HEK293T (cell line): ENCODE results near the gene ALPL.

Experiments
- CTCF ChIA-PET: fragments of 350-600 bp; formaldehyde crosslinking; extraction: SDS; loops from one replicate; lab custom pipeline; 2021; ENCODE audit warnings: antibody characterized with exemption, inconsistent platforms; lab: Yijun Ruan, JAX
- POLR2A ChIA-PET: fragments of 350-600 bp; formaldehyde crosslinking; extraction: SDS; loops from one replicate; lab custom pipeline; 2020; ENCODE audit warnings: antibody characterized with exemption, inconsistent platforms; lab: Yijun Ruan, JAX
- DNase-seq: peaks from one replicate; pipeline ENCODE4 v3.0.0; 2012; ENCODE audit warnings: mixed read lengths; ENCODE audit errors: extremely low spot score
- ARNT ChIP-seq: fragments of 450-650 bp; IDR thresholded peaks from 2 replicates; pipeline ENCODE4 v1.6.1; 2017; ENCODE audit warnings: mild to moderate bottlenecking
- BHLHE40 ChIP-seq: fragments of 450-650 bp; IDR thresholded peaks from 2 replicates; pipeline ENCODE4 v1.6.1; 2016; ENCODE audit warnings: mild to moderate bottlenecking, moderate library complexity, borderline replicate concordance
- CTBP1 ChIP-seq: fragments of 450-650 bp; IDR thresholded peaks from 2 replicates; pipeline ENCODE4 v1.6.1; 2016; ENCODE audit warnings: borderline replicate concordance
- ELF4 ChIP-seq: fragments of 450-650 bp; IDR thresholded peaks from 2 replicates; pipeline ENCODE4 v1.6.1; 2017; ENCODE audit warnings: antibody characterized with exemption
- FOXA1 ChIP-seq: fragments of 450-650 bp; IDR thresholded peaks from 2 replicates; pipeline ENCODE4 v1.6.1; 2016; ENCODE audit warnings: mild to moderate bottlenecking
- FOXK2 ChIP-seq: fragments of 450-650 bp; IDR thresholded peaks from 2 replicates; pipeline ENCODE4 v1.6.1; 2016; ENCODE audit warnings: mild to moderate bottlenecking
- FOXM1 ChIP-seq: fragments of 450-650 bp; IDR thresholded peaks from 2 replicates; pipeline ENCODE4 v1.6.1; 2017; ENCODE audit warnings: mild to moderate bottlenecking, borderline replicate concordance
- HDGF ChIP-seq: fragments of 450-650 bp; IDR thresholded peaks from 2 replicates; pipeline ENCODE4 v1.6.1; 2017; ENCODE audit warnings: antibody characterized with exemption, borderline replicate concordance
- L3MBTL2 ChIP-seq: fragments of 450-650 bp; conservative IDR thresholded peaks from 2 replicates; pipeline ENCODE4 v1.6.1; 2016; ENCODE audit warnings: mild to moderate bottlenecking
- LEF1 ChIP-seq: fragments of 450-650 bp; IDR thresholded peaks from 2 replicates; pipeline ENCODE4 v1.6.1; 2017; ENCODE audit warnings: mild to moderate bottlenecking, borderline replicate concordance
- NFRKB ChIP-seq: fragments of 450-650 bp; IDR thresholded peaks from 2 replicates; pipeline ENCODE4 v1.6.1; 2016; ENCODE audit warnings: mild to moderate bottlenecking, moderate library complexity
- PKNOX1 ChIP-seq: fragments of 450-650 bp; IDR thresholded peaks from 2 replicates; pipeline ENCODE4 v1.6.1; 2016
- SP1 ChIP-seq: fragments of 450-650 bp; IDR thresholded peaks from 2 replicates; pipeline ENCODE4 v1.6.1; 2017
- SUZ12 ChIP-seq: fragments of 450-650 bp; IDR thresholded peaks from 2 replicates; pipeline ENCODE4 v1.6.1; 2016; ENCODE audit warnings: mild to moderate bottlenecking
- TARDBP ChIP-seq: fragments of 450-650 bp; IDR thresholded peaks from 2 replicates; pipeline ENCODE4 v1.6.1; 2016
- ZNF384 ChIP-seq: fragments of 450-650 bp; IDR thresholded peaks from 2 replicates; pipeline ENCODE4 v1.6.1; 2016

The ALPL gene

GRCh38 chr1:21550097-21550496 is 40.9 kb downstream of the ALPL start:
- TF ChIP-seq BHLHE40, result no peak
- no peak for TF ChIP-seq TARDBP
- TF ChIP-seq L3MBTL2, result no peak
- no peak for TF ChIP-seq FOXK2
- TF ChIP-seq HDGF, result no peak
- TF ChIP-seq ZNF384, result no peak
- no peak for TF ChIP-seq SUZ12
- TF ChIP-seq CTBP1, result no peak
- no peak for TF ChIP-seq FOXM1
- no peak for TF ChIP-seq ARNT
- no peak for TF ChIP-seq PKNOX1
- TF ChIP-seq NFRKB, result no peak
- no peak for TF ChIP-seq ELF4
- no peak for TF ChIP-seq FOXA1
- CTCF ChIA-PET, result no interaction called here
- POLR2A ChIA-PET, result no interaction called here
- DNase-seq, result no peak

GRCh38 chr1:21550866-21551475 is 41.7 kb downstream of the ALPL start:
- ChIA-PET CTCF (no interaction called here), POLR2A (no interaction called here)
- TF ChIP-seq BHLHE40 (no peak), PKNOX1 (no peak), ZNF384 (no peak), SUZ12 (no peak), LEF1 (no peak), HDGF (no peak), NFRKB (no peak)
- no peak for DNase-seq

- CTCF ChIA-PET, result no interaction called here
- no peak for TF ChIP-seq L3MBTL2
- no peak for TF ChIP-seq FOXM1
- TF ChIP-seq LEF1, result no peak
- no peak for TF ChIP-seq BHLHE40
- TF ChIP-seq SUZ12, result no peak
- no peak for TF ChIP-seq HDGF
- no peak for TF ChIP-seq FOXK2
- TF ChIP-seq TARDBP, result no peak
- no peak for TF ChIP-seq CTBP1
- TF ChIP-seq ZNF384, result no peak
- TF ChIP-seq ARNT, result no peak
- no peak for TF ChIP-seq ELF4
- TF ChIP-seq SP1, result no peak
- TF ChIP-seq FOXA1, result no peak
- TF ChIP-seq NFRKB, result no peak
- TF ChIP-seq PKNOX1, result no peak
- no peak for DNase-seq
- POLR2A ChIA-PET, result no interaction called here
These were observed 43.5 kb downstream of the ALPL start for GRCh38 chr1:21552715-21553114.

- DNase-seq, result no peak
- CTCF ChIA-PET, result no interaction called here
- TF ChIP-seq ZNF384 (no peak), LEF1 (no peak), SUZ12 (no peak), BHLHE40 (no peak), NFRKB (no peak), ELF4 (no peak), SP1 (no peak), FOXK2 (no peak), TARDBP (no peak), PKNOX1 (no peak)
- POLR2A ChIA-PET, result no interaction called here
These were observed 44.1 kb downstream of the ALPL start for GRCh38 chr1:21553116-21553926.

- CTCF ChIA-PET, result interaction anchor here (0.6 kb wide), 1 partner anchor 189 kb away, joined by 3 read pairs; no protein-coding TSS in a partner anchor
- TF ChIP-seq FOXK2 (no peak), NFRKB (no peak), BHLHE40 (no peak), ZNF384 (no peak), HDGF (no peak), L3MBTL2 (no peak), LEF1 (no peak)
- POLR2A ChIA-PET, result no interaction called here
- no peak for DNase-seq
These were observed 50.8 kb downstream of the ALPL start for GRCh38 chr1:21559788-21560567.
